GM23248 (cell line): ENCODE data around the gene NDC80. TPM values are rescaled to one million over a fixed set of nuclear protein-coding genes. Genes with fewer than 3 reads are reported as not detected.

ENCODE experiments used
- DNase-seq: peaks from one replicate; pipeline ENCODE4 v3.0.0-alpha.2; 2015
- H2AFZ ChIP-seq: fragments of 200-600 bp; sonication (generic); 2 replicates; pipeline ENCODE4 v1.6.1; 2016; ENCODE audit warnings: antibody characterized with exemption
- H3F3A ChIP-seq: fragments of 200-600 bp; sonication (generic); 2 replicates; pipeline ENCODE4 v1.6.1; 2016; ENCODE audit warnings: mild to moderate bottlenecking, antibody characterized with exemption, mixed run types; ENCODE audit not compliant: insufficient read depth
- H3K27ac ChIP-seq: fragments of 200-600 bp; sonication (generic); 2 replicates; pipeline ENCODE4 v1.5.1; 2016; ENCODE audit warnings: mild to moderate bottlenecking
- H3K27me3 ChIP-seq: fragments of 200-600 bp; sonication (generic); replicated peaks from 2 replicates; pipeline ENCODE4 v1.6.1; 2016; ENCODE audit warnings: mild to moderate bottlenecking; ENCODE audit not compliant: insufficient read depth
- H3K36me3 ChIP-seq: fragments of 200-600 bp; sonication (generic); 2 replicates; pipeline ENCODE4 v1.6.1; 2016; ENCODE audit warnings: low read depth, mild to moderate bottlenecking
- H3K4me1 ChIP-seq: fragments of 200-600 bp; sonication (generic); 2 replicates; pipeline ENCODE4 v1.6.1; 2016; ENCODE audit warnings: mild to moderate bottlenecking; ENCODE audit not compliant: insufficient read depth
- H3K4me2 ChIP-seq: fragments of 200-600 bp; sonication (generic); one replicate; pipeline ENCODE4 v1.6.1; 2016; ENCODE audit warnings: mild to moderate bottlenecking; ENCODE audit not compliant: unreplicated experiment
- H3K4me3 ChIP-seq: fragments of 200-600 bp; sonication (generic); 2 replicates; pipeline ENCODE4 v1.5.1; 2016; ENCODE audit warnings: mild to moderate bottlenecking
- H3K79me2 ChIP-seq: fragments of 200-600 bp; sonication (generic); 2 replicates; pipeline ENCODE4 v1.6.1; 2016; ENCODE audit warnings: mild to moderate bottlenecking; ENCODE audit not compliant: insufficient read depth
- H3K9ac ChIP-seq: fragments of 200-600 bp; sonication (generic); 2 replicates; pipeline ENCODE4 v1.6.1; 2016; ENCODE audit warnings: mild to moderate bottlenecking
- H3K9me2 ChIP-seq: fragments of 200-600 bp; sonication (generic); 2 replicates; pipeline ENCODE4 v1.6.1; 2016; ENCODE audit warnings: mixed run types, mild to moderate bottlenecking, moderate library complexity; ENCODE audit not compliant: insufficient read depth
- H3K9me3 ChIP-seq: fragments of 200-600 bp; sonication (generic); one replicate; pipeline ENCODE4 v1.6.1; 2017; ENCODE audit warnings: low read depth
- H4K20me1 ChIP-seq: fragments of 200-600 bp; sonication (generic); 2 replicates; pipeline ENCODE4 v1.6.0; 2016; ENCODE audit not compliant: insufficient read depth
- EZH2 ChIP-seq: fragments of 200-600 bp; sonication (generic); IDR thresholded peaks from 2 replicates; pipeline ENCODE4 v1.6.1; 2018; ENCODE audit warnings: antibody characterized with exemption, mild to moderate bottlenecking; ENCODE audit not compliant: insufficient read depth, poor library complexity, severe bottlenecking
- EZH2phosphoT487 ChIP-seq: fragments of 200-600 bp; sonication (generic); IDR thresholded peaks from 2 replicates; pipeline ENCODE4 v1.6.1; 2018; ENCODE audit warnings: antibody characterized with exemption, moderate library complexity, mild to moderate bottlenecking, low read depth; ENCODE audit not compliant: insufficient read depth
- WGBS, 2 experiments: methylation state at CpG; one replicate each; pipeline ENCODE4 v1.1.6; 2015 to 2017; ENCODE audit warnings: low lambda C conversion rate in 2 of 2, low coverage in 1 of 2; ENCODE audit errors: missing lambda C conversion rate in 2 of 2; 5-methylcytosine and 5-hydroxymethylcytosine counted together
- in situ Hi-C: fragments of 300-500 bp; cut with MboI; formaldehyde crosslinking; loops from 2 replicates; pipeline ENCODE4 v1.15.0; 2020
- polyA plus RNA-seq: library from polyadenylated mRNA; unstranded; fragments of >200 nt; fragmentation: Nextera tagmentation; extraction: Ambion mirVana; gene quantifications from 2 replicates; pipeline ENCODE4 v1.2.1, GENCODE V29; 2016
- total RNA-seq: library from RNA; depleted of rRNA; stranded (reverse); fragments of >200 nt; shearing (Covaris generic); gene quantifications from 2 replicates; pipeline ENCODE4 v1.2.3, GENCODE V29; 2014

NDC80 gene
- total and polyA plus RNA-seq, 2 experiments from 2014 or later: 10.9 to 16.0 TPM

GRCh38 chr18:2529154-2529553 lies 42.2 kb upstream of the NDC80 start:
- no peaks in the 10 kb centered on the region for H3K36me3 ChIP-seq
- in situ Hi-C loops: loop anchor here (10.0 to 25.0 kb wide), 3 partner anchors 64 to 1667 kb away; no protein-coding TSS in a partner anchor
- TF ChIP-seq EZH2phosphoT487 (no peak), EZH2 (no peak)
- H2AFZ ChIP-seq: no peak overlapping the region
- no peak overlapping the region for H3K9ac ChIP-seq
- H3K9me3 ChIP-seq: no peaks in the 10 kb centered on the region
- H3K27ac ChIP-seq: no peak overlapping the region
- no peaks in the 10 kb centered on the region for H3K4me1 ChIP-seq
- H3F3A ChIP-seq: no peaks in the 10 kb centered on the region
- H3K27me3 ChIP-seq: no peaks in the 10 kb centered on the region
- no peak overlapping the region for H3K4me2 ChIP-seq
- no peaks in the 10 kb centered on the region for H3K79me2 ChIP-seq
- no peaks in the 10 kb centered on the region for H4K20me1 ChIP-seq
- 87 to 93% methylated on average over 7 of the region's 7 CpGs for WGBS, 2 experiments
- H3K9me2 ChIP-seq: no peaks in the 10 kb centered on the region
- DNase-seq: no peak
- no peak overlapping the region for H3K4me3 ChIP-seq

DNA sequence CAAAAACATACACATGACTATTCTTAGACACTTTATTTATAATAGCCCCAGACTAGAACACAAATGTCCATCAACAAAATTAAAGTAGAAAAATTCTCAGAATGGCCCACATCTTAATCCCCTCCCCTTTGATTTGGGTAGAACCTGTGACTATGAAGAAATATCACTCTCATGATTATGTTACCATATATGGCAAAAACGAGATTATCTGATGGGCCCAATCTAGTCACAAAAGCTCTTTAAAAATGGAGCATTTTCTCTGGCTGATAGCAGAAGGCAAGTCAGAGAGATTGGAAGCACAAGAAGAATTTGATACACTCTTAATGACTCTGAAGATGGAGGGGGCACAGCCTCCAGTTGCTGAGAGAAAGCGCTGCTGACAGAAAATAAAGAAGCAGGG lies 39.6 kb upstream of the NDC80 start:
- Histone ChIP-seq H2AFZ (no peak overlapping the region), H3K27ac (no peak overlapping the region), H3K79me2 (no peaks in the 10 kb centered on the region), H3K9me2 (no peaks in the 10 kb centered on the region), H3K9me3 (no peaks in the 10 kb centered on the region), H3F3A (no peaks in the 10 kb centered on the region), H3K4me1 (no peaks in the 10 kb centered on the region), H3K4me2 (no peak overlapping the region), H3K36me3 (no peaks in the 10 kb centered on the region), H3K9ac (no peak overlapping the region), H3K4me3 (no peak overlapping the region), H3K27me3 (no peaks in the 10 kb centered on the region), H4K20me1 (no peaks in the 10 kb centered on the region)
- no peak for TF ChIP-seq EZH2
- TF ChIP-seq EZH2phosphoT487: no peak
- no peak for DNase-seq
- in situ Hi-C loops: loop anchor here (10.0 to 25.0 kb wide), 3 partner anchors 187 to 1669 kb away; no protein-coding TSS in a partner anchor
- 95 to 97% methylated on average over 2 of the region's 2 CpGs for WGBS, 2 experiments

DNA sequence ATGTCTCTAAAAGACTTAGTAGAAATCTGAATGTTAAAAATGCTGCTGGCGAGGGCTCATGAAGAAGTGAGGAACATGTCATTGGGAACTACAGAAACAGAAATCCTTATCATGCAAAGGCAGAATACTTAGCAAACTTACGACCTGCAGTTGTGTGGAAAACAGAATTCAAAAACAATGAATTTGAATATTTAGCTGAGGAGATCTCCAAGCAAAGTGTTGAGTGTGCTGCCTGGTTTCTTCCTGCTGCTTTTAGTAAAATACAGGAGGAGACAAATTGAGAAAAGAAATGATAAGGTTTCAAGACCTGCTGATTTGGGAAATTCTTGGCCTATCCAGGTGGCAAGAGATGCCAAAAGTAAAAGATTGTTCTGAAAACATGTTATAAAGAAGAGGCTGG lies 38.6 kb upstream of the NDC80 start:
- Histone ChIP-seq H3K4me3 (no peak overlapping the region), H2AFZ (no peak overlapping the region), H3K4me2 (no peak overlapping the region), H4K20me1 (no peaks in the 10 kb centered on the region), H3K4me1 (no peaks in the 10 kb centered on the region), H3K79me2 (no peaks in the 10 kb centered on the region), H3K27me3 (no peaks in the 10 kb centered on the region), H3K9me2 (no peaks in the 10 kb centered on the region), H3K27ac (no peak overlapping the region), H3F3A (no peaks in the 10 kb centered on the region), H3K9me3 (no peaks in the 10 kb centered on the region), H3K9ac (no peak overlapping the region), H3K36me3 (no peaks in the 10 kb centered on the region)
- DNase-seq: no peak
- no peak for TF ChIP-seq EZH2
- TF ChIP-seq EZH2phosphoT487: no peak
- in situ Hi-C loops: loop anchor here (10.0 to 25.0 kb wide), 3 partner anchors 188 to 1670 kb away; no protein-coding TSS in a partner anchor
- WGBS, 2 experiments: 95 to 98% methylated on average over 2 of the region's 2 CpGs

- in situ Hi-C loops: loop anchor here (10.0 to 25.0 kb wide), 3 partner anchors 190 to 1673 kb away; no protein-coding TSS in a partner anchor
- no peak overlapping the region for H3K4me3 ChIP-seq
- no peak overlapping the region for H3K4me2 ChIP-seq
- H3F3A ChIP-seq: no peaks in the 10 kb centered on the region
- no peaks in the 10 kb centered on the region for H3K9me3 ChIP-seq
- no peak for TF ChIP-seq EZH2phosphoT487
- H3K27ac ChIP-seq: no peak overlapping the region
- no peaks in the 10 kb centered on the region for H3K79me2 ChIP-seq
- H4K20me1 ChIP-seq: no peaks in the 10 kb centered on the region
- no peaks in the 10 kb centered on the region for H3K9me2 ChIP-seq
- H3K4me1 ChIP-seq: no peaks in the 10 kb centered on the region
- no peaks in the 10 kb centered on the region for H3K27me3 ChIP-seq
- no peak for DNase-seq
- no peak overlapping the region for H2AFZ ChIP-seq
- H3K9ac ChIP-seq: no peak overlapping the region
- WGBS, 2 experiments: 100% methylated on average over 1 of the region's 1 CpG
- H3K36me3 ChIP-seq: peaks cover 2% of the 10 kb centered on the region; the same call in 1 of the 2 replicates
These were observed 36.5 kb upstream of the NDC80 start for GRCh38 chr18:2534906-2535305.

GRCh38 chr18:2535419-2535910 lies 35.9 kb upstream of the NDC80 start:
- Histone ChIP-seq H3F3A (no peaks in the 10 kb centered on the region), H4K20me1 (no peaks in the 10 kb centered on the region), H3K9me3 (no peaks in the 10 kb centered on the region), H3K9me2 (no peaks in the 10 kb centered on the region), H3K4me1 (no peaks in the 10 kb centered on the region), H3K36me3 (peaks cover 2% of the 10 kb centered on the region; the same call in 1 of the 2 replicates), H3K9ac (no peak overlapping the region), H3K27ac (no peak overlapping the region), H3K27me3 (no peaks in the 10 kb centered on the region), H3K79me2 (no peaks in the 10 kb centered on the region), H2AFZ (no peak overlapping the region), H3K4me3 (no peak overlapping the region), H3K4me2 (no peak overlapping the region)
- WGBS, 2 experiments: 96 to 100% methylated on average over 1 of the region's 1 CpG
- DNase-seq: no peak
- TF ChIP-seq EZH2phosphoT487 (no peak), EZH2 (no peak)
- in situ Hi-C loops: loop anchor here (10.0 to 25.0 kb wide), 3 partner anchors 191 to 1673 kb away; no protein-coding TSS in a partner anchor
